ENCODE data around the gene BTD.
"Not testable (repeated sequence)": the region's sequence is repeated elsewhere in the genome, so short reads cannot be mapped to it uniquely, and the experiment has no call there.

BTD gene

GRCh38 chr3:15601046-15601398 is 523 bp upstream of the BTD start:
- DNase-seq (ENCODE audit: low read depth): no peak
- peak overlapping the region; percentile 100 for H3K4me3 ChIP-seq (replicated peaks; ENCODE audit: low read depth, low read length)
- no peak for TF ChIP-seq CTCF (IDR thresholded peaks at IDR 0.05; ENCODE audit: low read length, missing control alignments)

- peak overlapping the region; percentile 100 for H3K4me3 ChIP-seq (replicated peaks; ENCODE audit: low read depth, low read length)
- TF ChIP-seq CTCF (IDR thresholded peaks at IDR 0.05; ENCODE audit: low read length, missing control alignments): no peak
- DNase-seq (ENCODE audit: low read depth): no peak
Observed at GRCh38 chr3:15602146-15602536, 596 bp downstream of the BTD start.

GRCh38 chr3:15602816-15603215 is 1.3 kb downstream of the BTD start:
- peak overlapping the region; percentile 100 for H3K4me3 ChIP-seq (replicated peaks; ENCODE audit: low read depth, low read length)
- DNase-seq (ENCODE audit: low read depth): not testable (repeated sequence)

- not testable (repeated sequence) for DNase-seq (ENCODE audit: low read depth)
Observed at GRCh38 chr3:15604584-15604983, 3.0 kb downstream of the BTD start.

GRCh38 chr3:15606434-15606891 is 4.9 kb downstream of the BTD start:
- no peak for DNase-seq (ENCODE audit: low read depth)
- TF ChIP-seq CTCF (IDR thresholded peaks at IDR 0.05; ENCODE audit: low read length, missing control alignments): no peak
- H3K4me3 ChIP-seq (replicated peaks; ENCODE audit: low read depth, low read length): no peak overlapping the region

More at GRCh38 chr3:15604584-15604983, 3.0 kb downstream of the BTD start:
- not testable (repeated sequence) for H3K4me3 ChIP-seq (replicated peaks; ENCODE audit: low read depth, low read length)

GRCh38 chr3:15610082-15610759 is 8.7 kb downstream of the BTD start:
- peak; percentile 74 for DNase-seq (ENCODE audit: low read depth)
- no peak for TF ChIP-seq CTCF (IDR thresholded peaks at IDR 0.05; ENCODE audit: low read length, missing control alignments)
- no peak overlapping the region for H3K4me3 ChIP-seq (replicated peaks; ENCODE audit: low read depth, low read length)

GRCh38 chr3:15611018-15611417 is 9.5 kb downstream of the BTD start:
- no peak for DNase-seq (ENCODE audit: low read depth)
- TF ChIP-seq CTCF (IDR thresholded peaks at IDR 0.05; ENCODE audit: low read length, missing control alignments): no peak
- H3K4me3 ChIP-seq (replicated peaks; ENCODE audit: low read depth, low read length): no peak overlapping the region

- no peak overlapping the region for H3K4me3 ChIP-seq (replicated peaks; ENCODE audit: low read depth, low read length)
- TF ChIP-seq CTCF (IDR thresholded peaks at IDR 0.05; ENCODE audit: low read length, missing control alignments): no peak
- DNase-seq (ENCODE audit: low read depth): no peak
Observed at GRCh38 chr3:15612001-15612400, 10.5 kb downstream of the BTD start.

Measured in fibroblast of pulmonary artery (primary cell).